ENCODE data around the gene PPP2R5A.
"Not testable (repeated sequence)": the region's sequence is repeated elsewhere in the genome, so short reads cannot be mapped to it uniquely, and the experiment has no call there.

The PPP2R5A gene

GRCh38 chr1:212302745-212303383, 17.7 kb downstream of the PPP2R5A start:
- no peak for DNase-seq

GRCh38 chr1:212305342-212305741, 20.1 kb downstream of the PPP2R5A start:
- DNase-seq = no peak

- DNase-seq = not testable (repeated sequence)
These were observed 20.8 kb downstream of the PPP2R5A start for GRCh38 chr1:212305984-212306452.

- no peak for DNase-seq
These were observed 24.8 kb downstream of the PPP2R5A start for GRCh38 chr1:212309967-212310366.

GRCh38 chr1:212310383-212310782, 25.2 kb downstream of the PPP2R5A start:
- no peak for DNase-seq

GRCh38 chr1:212311836-212312497, 26.8 kb downstream of the PPP2R5A start:
- no peak for DNase-seq

GRCh38 chr1:212313616-212314015, 28.4 kb downstream of the PPP2R5A start:
- no peak for DNase-seq

- DNase-seq = no peak
These were observed 30.0 kb downstream of the PPP2R5A start for GRCh38 chr1:212315184-212315583.

- DNase-seq = no peak
These were observed 30.7 kb downstream of the PPP2R5A start for GRCh38 chr1:212315907-212316306.

GRCh38 chr1:212317916-212318315, 32.7 kb downstream of the PPP2R5A start:
- DNase-seq = no peak

GRCh38 chr1:212321031-212321430, 35.8 kb downstream of the PPP2R5A start:
- not testable (repeated sequence) for DNase-seq

- no peak for DNase-seq
These were observed 37.9 kb downstream of the PPP2R5A start for GRCh38 chr1:212323066-212323465.

- no peak for DNase-seq
These were observed 41.3 kb downstream of the PPP2R5A start for GRCh38 chr1:212326541-212326940.

GRCh38 chr1:212328248-212328647, 43.0 kb downstream of the PPP2R5A start:
- no peak for DNase-seq

- no peak for DNase-seq
These were observed 43.9 kb downstream of the PPP2R5A start for GRCh38 chr1:212329105-212329504.

- no peak for DNase-seq
These were observed 55.9 kb downstream of the PPP2R5A start for GRCh38 chr1:212341090-212341489.

- DNase-seq = no peak
These were observed 59.7 kb downstream of the PPP2R5A start for GRCh38 chr1:212344905-212345304.

- no peak for DNase-seq
These were observed 61.4 kb downstream of the PPP2R5A start for GRCh38 chr1:212346601-212347000.

- no peak for DNase-seq
These were observed 66.6 kb downstream of the PPP2R5A start for GRCh38 chr1:212351588-212352362.

GRCh38 chr1:212353181-212353580, 68.0 kb downstream of the PPP2R5A start:
- DNase-seq = no peak

- DNase-seq = no peak
These were observed 69.3 kb downstream of the PPP2R5A start for GRCh38 chr1:212354464-212354863.

- no peak for DNase-seq
These were observed 70.2 kb downstream of the PPP2R5A start for GRCh38 chr1:212355230-212355969.

All from NCI-H2171 treated with DMSO at 0.1 percent for 48 hours (cell line).